ENCODE measurements around the gene PSG7.
"Not testable (repeated sequence)": the region's sequence is repeated elsewhere in the genome, so short reads cannot be mapped to it uniquely, and the experiment has no call there.

Gene PSG7

GRCh38 chr19:42923106-42923505, 13.9 kb downstream of the PSG7 start:
- not testable (repeated sequence) for H3K9me3 ChIP-seq (ENCODE audit: insufficient read depth, low read length); H4K20me1 ChIP-seq (ENCODE audit: low read depth, low read length); H3K9ac ChIP-seq (ENCODE audit: low read length); H3K36me3 ChIP-seq (ENCODE audit: low read length); H3K9me2 ChIP-seq (replicated peaks; ENCODE audit: insufficient read depth, low read length); H3F3A ChIP-seq (ENCODE audit: insufficient read depth); H3K27me3 ChIP-seq (ENCODE audit: low read length); H3K79me2 ChIP-seq (ENCODE audit: insufficient read depth, low read length); H3K4me3 ChIP-seq (ENCODE audit: insufficient read depth, low read length, poor library complexity, severe bottlenecking); H3K27ac ChIP-seq (ENCODE audit: low read depth, low read length); H3K4me2 ChIP-seq (ENCODE audit: low read depth, low read length, poor library complexity, severe bottlenecking); H2AFZ ChIP-seq (ENCODE audit: low read depth, low read length, severe bottlenecking)
- peak; percentile 40 for TF ChIP-seq CTCF (IDR thresholded peaks at IDR 0.05; ENCODE audit: insufficient read depth, low read length, poor library complexity, severe bottlenecking)

GRCh38 chr19:42920971-42921370, 16.0 kb downstream of the PSG7 start:
- not testable (repeated sequence) for H3K9me3 ChIP-seq (ENCODE audit: insufficient read depth, low read length); H3K9ac ChIP-seq (ENCODE audit: low read length); H3K9me2 ChIP-seq (replicated peaks; ENCODE audit: insufficient read depth, low read length)

GRCh38 chr19:42919757-42920079, 17.3 kb downstream of the PSG7 start:
- TF ChIP-seq EZH2phosphoT487 (conservative IDR thresholded peaks at IDR 0.05; ENCODE audit: low read length) = no peak
- no peak for TF ChIP-seq CTCF (IDR thresholded peaks at IDR 0.05; ENCODE audit: insufficient read depth, low read length, poor library complexity, severe bottlenecking)
- no peaks in the 10 kb centered on the region for H3K36me3 ChIP-seq (ENCODE audit: low read length)

More at GRCh38 chr19:42920971-42921370, 16.0 kb downstream of the PSG7 start:
- H3K79me2 ChIP-seq (ENCODE audit: insufficient read depth, low read length); H3K4me2 ChIP-seq (ENCODE audit: low read depth, low read length, poor library complexity, severe bottlenecking); H3F3A ChIP-seq (ENCODE audit: insufficient read depth); H4K20me1 ChIP-seq (ENCODE audit: low read depth, low read length); H2AFZ ChIP-seq (ENCODE audit: low read depth, low read length, severe bottlenecking); H3K27me3 ChIP-seq (ENCODE audit: low read length); H3K36me3 ChIP-seq (ENCODE audit: low read length); H3K27ac ChIP-seq (ENCODE audit: low read depth, low read length); H3K4me3 ChIP-seq (ENCODE audit: insufficient read depth, low read length, poor library complexity, severe bottlenecking): not testable (repeated sequence)

GRCh38 chr19:42919070-42919756, 17.8 kb downstream of the PSG7 start:
- H3K9ac ChIP-seq (ENCODE audit: low read length); H3K27ac ChIP-seq (ENCODE audit: low read depth, low read length); H3K27me3 ChIP-seq (ENCODE audit: low read length); H3K9me2 ChIP-seq (replicated peaks; ENCODE audit: insufficient read depth, low read length); H3K4me3 ChIP-seq (ENCODE audit: insufficient read depth, low read length, poor library complexity, severe bottlenecking); H2AFZ ChIP-seq (ENCODE audit: low read depth, low read length, severe bottlenecking); H3K36me3 ChIP-seq (ENCODE audit: low read length); H3K79me2 ChIP-seq (ENCODE audit: insufficient read depth, low read length); H3K4me2 ChIP-seq (ENCODE audit: low read depth, low read length, poor library complexity, severe bottlenecking); H4K20me1 ChIP-seq (ENCODE audit: low read depth, low read length); H3F3A ChIP-seq (ENCODE audit: insufficient read depth); H3K9me3 ChIP-seq (ENCODE audit: insufficient read depth, low read length): not testable (repeated sequence)

More at GRCh38 chr19:42919757-42920079, 17.3 kb downstream of the PSG7 start:
- Histone ChIP-seq H3K9me3 (ENCODE audit: insufficient read depth, low read length) (no peaks in the 10 kb centered on the region), H3K79me2 (ENCODE audit: insufficient read depth, low read length) (no peaks in the 10 kb centered on the region), H3K27ac (ENCODE audit: low read depth, low read length) (no peak overlapping the region), H3K4me2 (ENCODE audit: low read depth, low read length, poor library complexity, severe bottlenecking) (no peak overlapping the region), H3K4me3 (ENCODE audit: insufficient read depth, low read length, poor library complexity, severe bottlenecking) (no peak overlapping the region), H4K20me1 (ENCODE audit: low read depth, low read length) (no peaks in the 10 kb centered on the region), H3K9me2 (replicated peaks; ENCODE audit: insufficient read depth, low read length) (no peaks in the 10 kb centered on the region), H2AFZ (ENCODE audit: low read depth, low read length, severe bottlenecking) (no peak overlapping the region), H3F3A (ENCODE audit: insufficient read depth) (no peaks in the 10 kb centered on the region), H3K27me3 (ENCODE audit: low read length) (no peaks in the 10 kb centered on the region), H3K9ac (ENCODE audit: low read length) (no peak overlapping the region)

GRCh38 chr19:42918377-42919069, 18.5 kb downstream of the PSG7 start:
- H3K9me3 ChIP-seq (ENCODE audit: insufficient read depth, low read length); H3K4me2 ChIP-seq (ENCODE audit: low read depth, low read length, poor library complexity, severe bottlenecking); H3K27ac ChIP-seq (ENCODE audit: low read depth, low read length); H3K9ac ChIP-seq (ENCODE audit: low read length); H3K36me3 ChIP-seq (ENCODE audit: low read length); H3K27me3 ChIP-seq (ENCODE audit: low read length); H3K4me3 ChIP-seq (ENCODE audit: insufficient read depth, low read length, poor library complexity, severe bottlenecking); H3K79me2 ChIP-seq (ENCODE audit: insufficient read depth, low read length); H3K9me2 ChIP-seq (replicated peaks; ENCODE audit: insufficient read depth, low read length); H4K20me1 ChIP-seq (ENCODE audit: low read depth, low read length); H3F3A ChIP-seq (ENCODE audit: insufficient read depth); H2AFZ ChIP-seq (ENCODE audit: low read depth, low read length, severe bottlenecking): not testable (repeated sequence)

- not testable (repeated sequence) for H3K36me3 ChIP-seq (ENCODE audit: low read length); H3K9ac ChIP-seq (ENCODE audit: low read length); H3K79me2 ChIP-seq (ENCODE audit: insufficient read depth, low read length); H3K27ac ChIP-seq (ENCODE audit: low read depth, low read length); H2AFZ ChIP-seq (ENCODE audit: low read depth, low read length, severe bottlenecking); H3K9me2 ChIP-seq (replicated peaks; ENCODE audit: insufficient read depth, low read length); H3K27me3 ChIP-seq (ENCODE audit: low read length); H3F3A ChIP-seq (ENCODE audit: insufficient read depth); H3K4me3 ChIP-seq (ENCODE audit: insufficient read depth, low read length, poor library complexity, severe bottlenecking); H3K4me2 ChIP-seq (ENCODE audit: low read depth, low read length, poor library complexity, severe bottlenecking); H3K9me3 ChIP-seq (ENCODE audit: insufficient read depth, low read length); H4K20me1 ChIP-seq (ENCODE audit: low read depth, low read length)
These were observed 19.4 kb downstream of the PSG7 start, which contains the start of gene PSG6 for GRCh38 chr19:42917634-42918033. TSS of gene PSG6 (minus strand) at chr19:42917894. CDS start at chr19:42917792, 102 bp downstream.

All from SU-DHL-6 (cell line).